Heart left ventricle (tissue), 16 donors: ENCODE measurements around the gene ATG16L2. TPM values are rescaled to one million over a fixed set of nuclear protein-coding genes. Genes with fewer than 3 reads are reported as not detected.

ENCODE experiments used
- ATAC-seq, 4 donors: fragments of 200-7000 bp; cut with Tn5 transposase; one replicate each; pipeline ENCODE4 v1.9.1; 2020 to 2022; ENCODE audit warnings: moderate library complexity in 4 of 4, mild to moderate bottlenecking in 3 of 4, moderate number of reproducible peaks in 1 of 4
- DNase-seq, 5 donors: peaks; one replicate each; pipeline ENCODE4 v3.0.0-alpha.2; 2020
- H3K27ac ChIP-seq, 12 donors: fragments of 200-600 bp; sonication (generic) in 4 of 12; one replicate each; pipeline versions ENCODE4 v1.5.0 to v1.8.0; 2016 to 2022; ENCODE audit warnings: mild to moderate bottlenecking in 2 of 12
- H3K27me3 ChIP-seq, 9 donors: fragments of 200-600 bp; sonication (generic) in 2 of 9; one replicate each; pipeline versions ENCODE4 v1.5.1 to v1.8.0; 2016 to 2022; ENCODE audit warnings: mild to moderate bottlenecking in 3 of 9
- H3K36me3 ChIP-seq, 9 donors: fragments of 200-600 bp; sonication (generic) in 2 of 9; one replicate each; pipeline versions ENCODE4 v1.5.0 to v1.8.0; 2018 to 2022; ENCODE audit warnings: mild to moderate bottlenecking in 2 of 9
- H3K4me1 ChIP-seq, 12 donors: fragments of 200-600 bp; sonication (generic) in 4 of 12; one replicate each; pipeline versions ENCODE4 v1.5.0 to v1.8.0; 2016 to 2022; ENCODE audit warnings: mild to moderate bottlenecking in 3 of 12
- H3K4me3 ChIP-seq, 12 donors: fragments of 200-600 bp; sonication (generic) in 4 of 12; one replicate each; pipeline versions ENCODE4 v1.5.0 to v1.8.0; 2017 to 2022; ENCODE audit warnings: mild to moderate bottlenecking in 9 of 12, moderate library complexity in 4 of 12
- H3K9me3 ChIP-seq, 12 donors: fragments of 200-600 bp; sonication (generic) in 4 of 12; one replicate each; pipeline versions ENCODE4 v1.5.0 to v1.8.0; 2016 to 2022; ENCODE audit warnings: mild to moderate bottlenecking in 1 of 12
- CTCF ChIP-seq, 12 donors: fragments of 200-600 bp; sonication (generic) in 4 of 12; IDR thresholded peaks; one replicate each; pipeline versions ENCODE4 v1.5.0 to v1.8.0; 2018 to 2022; ENCODE audit warnings: antibody characterized with exemption in 12 of 12, mild to moderate bottlenecking in 5 of 12
- POLR2A ChIP-seq, 2 donors: fragments of 450-650 bp; IDR thresholded peaks; one replicate each; pipeline ENCODE4 v1.6.1; 2017; ENCODE audit warnings: antibody characterized with exemption in 2 of 2, mild to moderate bottlenecking in 2 of 2, moderate library complexity in 2 of 2
- WGBS, 4 donors: extraction: QIAGEN DNeasy Blood & Tissue Kit in 2 of 4; methylation state at CpG; one replicate each; pipeline versions ENCODE4 v1.1.5 to v1.1.7; 2013 to 2018; 5-methylcytosine and 5-hydroxymethylcytosine counted together
- intact Hi-C, 10 donors: fragments of 100-400 bp; cut with DNase I; formaldehyde crosslinking; loops; one replicate each; pipeline versions ENCODE4 v1.11.1 to v1.14.2; 2022
- polyA plus RNA-seq, 2 donors: library from polyadenylated mRNA; stranded (reverse); fragments of 200-250 nt; gene quantifications; one replicate each; pipeline ENCODE4 v1.2.3, GENCODE V29; 2013
- total RNA-seq, 9 donors: library from RNA; depleted of rRNA in 2 of 9; stranded (reverse); fragments of >200 nt in 2 of 9; fragmentation: NEBNext Ultra II Directional in 3 of 9; extraction: Animal tissue kit (Norgen Biotek cat#: 25700) in 3 of 9; gene quantifications; one replicate each; pipeline versions ENCODE4 v1.1.0 to v1.2.4, GENCODE V29; 2016 to 2023
- donor health status: ischemic (EF 13 %, LVEDD 7.1; RV severe dilation, severe dysfunction).
- donor health status: healthy with polysubstance abuse.
- donor health status: DM: no; HTN: yes; CAD: no.
- donor health status: DM: no; HTN: no; CAD: no.
- donor health status: ischemic (EF 25% LVEDD 6.9; RV normal size, moderate dysfunction).
- donor health status: ischemic (EF 25% LVEDD 5.7; RV mildly dilated, moderate dysfunction).
- donor health status: healthy.
- donor health status: DM: yes; HTN: yes; CAD: no.
- donor health status: ischemic (EF 35%, LVEDD 5.7; RV mildly dilated, moderate dysfunction).
- donor health status: nonischemic (EF 11% LVEDD 7.7; RV severe dilation, severe dysfunction).
- donor health status: DM: yes; HTN: yes; CAD: no.
- donor health status: PGD.
- donor health status: ischemic (EF 29% LVEDD 5.4; RV normal size, mild dysfunction).
- donor health status: nonischemic (EF 23%, LVEDD 6.1; RV moderate dilation, normal function).

ATG16L2 gene
- total and polyA plus RNA-seq, 11 donors, result 6.0 to 28.9 (median 13.2) TPM

- Histone ChIP-seq H3K27me3 (no peaks in the 10 kb centered on the region), H3K36me3 (no peaks in the 10 kb centered on the region), H3K27ac (no peak overlapping the region), H3K4me3 (no peak overlapping the region), H3K9me3 (no peaks in the 10 kb centered on the region), H3K4me1 (peaks cover 0 to 23% (median 9%) of the 10 kb centered on the region in 12 donors)
- TF ChIP-seq POLR2A (IDR thresholded peaks at IDR 0.05) (no peak), CTCF (IDR thresholded peaks at IDR 0.05) (no peak)
- peak in 1 of 4 donors; percentile 9 for ATAC-seq
- DNase-seq, result no peak
- intact Hi-C loops, result loop anchor here in 1 of 10 donors (5.0 kb wide), 1 partner anchor 184 kb away; no protein-coding TSS in a partner anchor
- 69 to 76% (median 74%) methylated on average over 4 of the region's 4 CpGs for WGBS, 4 donors
Observed at GRCh38 chr11:72771507-72771906, 42.7 kb upstream of the ATG16L2 start.

GRCh38 chr11:72772059-72772458, 42.2 kb upstream of the ATG16L2 start:
- no peak overlapping the region for H3K27ac ChIP-seq
- no peak for DNase-seq
- H3K4me3 ChIP-seq, result no peak overlapping the region
- no peaks in the 10 kb centered on the region for H3K27me3 ChIP-seq
- intact Hi-C loops, result loop anchor here in 1 of 10 donors (5.0 kb wide), 1 partner anchor 185 kb away; no protein-coding TSS in a partner anchor
- TF ChIP-seq CTCF (IDR thresholded peaks at IDR 0.05), result no peak
- TF ChIP-seq POLR2A (IDR thresholded peaks at IDR 0.05), result no peak
- H3K9me3 ChIP-seq, result no peaks in the 10 kb centered on the region
- H3K36me3 ChIP-seq, result no peaks in the 10 kb centered on the region
- ATAC-seq, result no peak
- 89 to 96% (median 95%) methylated on average over 6 to 12 of the region's 12 CpGs for WGBS, 4 donors
- H3K4me1 ChIP-seq, result peaks cover 0 to 29% (median 14%) of the 10 kb centered on the region in 12 donors

- DNase-seq (peak in 4 of 5 donors; percentile 57 to 73 (median 71)), ATAC-seq (peak; percentile 59 to 84 (median 82))
- WGBS, 4 donors, result 27 to 45% (median 44%) methylated on average over 5 of the region's 5 CpGs
- TF ChIP-seq POLR2A (IDR thresholded peaks at IDR 0.05) (no peak), CTCF (IDR thresholded peaks at IDR 0.05) (no peak)
- H3K9me3 ChIP-seq, result no peaks in the 10 kb centered on the region
- peaks cover 0 to 37% (median 23%) of the 10 kb centered on the region in 12 donors for H3K4me1 ChIP-seq
- intact Hi-C loops, result loop anchor here in 1 of 10 donors (5.0 kb wide), 1 partner anchor 186 kb away; no protein-coding TSS in a partner anchor
- H3K4me3 ChIP-seq, result no peak overlapping the region
- no peaks in the 10 kb centered on the region for H3K36me3 ChIP-seq
- H3K27ac ChIP-seq, result peak overlapping the region in 8 of 12 donors; percentile 23 to 71 (median 52)
- no peaks in the 10 kb centered on the region for H3K27me3 ChIP-seq
Observed at GRCh38 chr11:72773291-72773690, 40.9 kb upstream of the ATG16L2 start.

- WGBS, 4 donors, result 65 to 75% (median 72%) methylated on average over 6 of the region's 6 CpGs
- Histone ChIP-seq H3K27ac (peak overlapping the region in 7 of 12 donors; percentile 23 to 71 (median 52)), H3K27me3 (no peaks in the 10 kb centered on the region), H3K4me1 (peaks cover 0 to 41% (median 23%) of the 10 kb centered on the region in 12 donors), H3K4me3 (no peak overlapping the region), H3K9me3 (no peaks in the 10 kb centered on the region), H3K36me3 (no peaks in the 10 kb centered on the region)
- DNase-seq (no peak), ATAC-seq (no peak)
- intact Hi-C loops, result loop anchor here in 1 of 10 donors (5.0 kb wide), 1 partner anchor 186 kb away; no protein-coding TSS in a partner anchor
- no peak for TF ChIP-seq POLR2A (IDR thresholded peaks at IDR 0.05)
- TF ChIP-seq CTCF (IDR thresholded peaks at IDR 0.05), result no peak
Observed at GRCh38 chr11:72773696-72774095, 40.5 kb upstream of the ATG16L2 start.
